Stimulated activated naive CD8-positive, alpha-beta T cell treated with anti-CD3 and anti-CD28 coated beads, Interleukin-15, Interleukin-2, amounts not matched to agents 100 ng/mL and 50 ng/mL, for 24 hours (primary cell): ENCODE data around the gene NTMT1.

Source experiments
- H3K27ac Mint-ChIP-seq: one replicate; pipeline ENCODE4 v1.8.0; 2021; ENCODE audit warnings: mild to moderate bottlenecking, mixed read lengths
- H3K27me3 Mint-ChIP-seq: one replicate; pipeline ENCODE4 v1.8.0; 2021; ENCODE audit warnings: mixed read lengths
- H3K36me3 Mint-ChIP-seq: one replicate; pipeline ENCODE4 v1.8.0; 2021; ENCODE audit warnings: low read depth, mixed read lengths
- H3K4me1 Mint-ChIP-seq: one replicate; pipeline ENCODE4 v1.8.0; 2021; ENCODE audit warnings: low read depth, mixed read lengths
- H3K4me3 Mint-ChIP-seq: one replicate; pipeline ENCODE4 v1.8.0; 2021; ENCODE audit warnings: mild to moderate bottlenecking, mixed read lengths
- H3K9me3 Mint-ChIP-seq: one replicate; pipeline ENCODE4 v1.8.0; 2021; ENCODE audit warnings: mixed read lengths

NTMT1 gene, protein sequence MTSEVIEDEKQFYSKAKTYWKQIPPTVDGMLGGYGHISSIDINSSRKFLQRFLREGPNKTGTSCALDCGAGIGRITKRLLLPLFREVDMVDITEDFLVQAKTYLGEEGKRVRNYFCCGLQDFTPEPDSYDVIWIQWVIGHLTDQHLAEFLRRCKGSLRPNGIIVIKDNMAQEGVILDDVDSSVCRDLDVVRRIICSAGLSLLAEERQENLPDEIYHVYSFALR

DNA sequence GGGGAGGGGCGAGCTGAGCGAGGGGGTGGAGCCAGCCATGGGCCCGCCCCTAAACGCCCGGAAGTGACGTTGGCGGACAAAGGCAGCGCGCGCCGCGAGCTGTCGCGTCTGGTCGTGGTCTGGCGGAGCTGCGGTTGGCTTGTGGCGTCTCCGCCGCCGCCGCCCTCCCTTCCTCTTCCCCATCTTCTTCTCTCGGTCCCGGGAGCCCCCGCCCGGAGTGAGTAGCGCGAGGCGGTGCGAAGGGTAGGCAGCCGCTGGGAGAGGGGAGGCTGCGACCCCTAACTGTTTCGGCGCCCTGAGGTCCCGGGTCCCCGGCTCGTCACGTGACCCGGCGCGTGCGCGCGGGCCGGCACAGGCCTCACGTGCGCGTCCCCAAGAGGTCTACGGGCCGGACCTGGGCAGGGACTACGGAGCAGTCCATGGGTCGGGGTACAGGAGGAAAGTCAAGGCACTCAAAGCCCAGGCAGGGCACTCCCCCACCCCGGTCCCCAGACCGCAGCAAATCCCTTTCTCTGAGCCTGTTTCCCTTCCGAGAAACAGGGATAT is at the start of gene NTMT1:
Gene NTMT1 (plus strand): TSS at position 85 of the 546 bp plus-strand sequence. CDS start 6,541 bp downstream, outside the sequence.
- peak within 1 kb of the TSS; percentile 88 for H3K4me3 Mint-ChIP-seq
- peaks cover 25% of the 10 kb centered on the region for H3K36me3 Mint-ChIP-seq
- H3K27me3 Mint-ChIP-seq: peaks cover 8% of the 10 kb centered on the region
- H3K27ac Mint-ChIP-seq: peak within 1 kb of the TSS; percentile 85
- no peaks in the 10 kb centered on the region for H3K9me3 Mint-ChIP-seq
- peaks cover 62% of the 10 kb centered on the region for H3K4me1 Mint-ChIP-seq

DNA sequence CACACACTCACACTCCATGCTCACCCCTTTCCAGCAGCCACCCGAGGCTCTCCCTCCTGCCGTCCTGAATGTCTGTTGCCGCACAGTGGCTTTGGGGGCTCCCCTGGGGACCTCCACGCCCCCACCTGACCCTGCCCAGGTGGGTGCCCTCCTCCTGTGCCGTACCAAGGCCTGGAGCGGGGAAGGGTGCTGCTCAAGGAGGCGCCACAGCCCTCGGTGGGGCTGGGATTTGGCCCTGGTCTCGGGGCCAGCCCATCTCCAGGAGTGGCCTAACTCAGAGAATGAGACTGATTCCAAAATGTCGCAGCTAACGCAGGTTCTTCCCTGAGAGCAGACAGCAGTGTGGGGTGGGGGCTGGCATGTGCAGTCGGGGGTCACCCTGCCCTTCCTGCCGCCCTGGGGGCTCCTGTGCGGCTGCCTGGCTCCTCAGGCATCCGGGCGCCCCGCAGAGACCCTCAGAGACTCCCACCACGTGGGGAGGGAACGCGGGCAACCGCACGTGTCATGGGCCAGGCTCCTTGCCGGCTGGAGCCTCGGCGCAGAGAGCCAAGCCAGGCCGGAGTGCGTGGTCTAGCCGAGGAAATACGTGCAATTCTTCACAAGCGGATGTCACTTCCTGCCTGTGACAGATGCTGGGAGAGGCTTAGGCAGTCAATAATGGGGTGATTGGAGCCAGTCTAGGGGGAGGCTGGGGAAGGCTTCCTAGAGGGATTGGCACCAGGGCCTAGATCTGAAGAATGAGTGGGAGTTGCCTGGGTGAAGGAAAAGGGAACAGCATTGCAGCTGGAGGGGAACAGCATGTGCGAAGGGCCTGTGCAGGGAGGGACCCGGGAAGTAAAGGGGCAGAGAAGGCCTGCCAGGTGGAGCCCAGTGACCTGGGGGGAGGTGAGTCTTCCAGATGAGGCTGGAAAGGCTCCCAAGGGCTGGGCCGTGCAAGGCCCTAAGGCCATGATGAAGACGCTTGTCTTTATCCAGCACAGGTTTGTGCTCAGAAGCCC is 49.1 kb upstream of the NTMT1 start:
- Mint-ChIP-seq H3K4me1 (peaks cover 21% of the 10 kb centered on the region), H3K36me3 (no peaks in the 10 kb centered on the region), H3K9me3 (peaks cover 7% of the 10 kb centered on the region), H3K27ac (no peak overlapping the region), H3K27me3 (peaks cover 3% of the 10 kb centered on the region), H3K4me3 (no peak overlapping the region)

DNA sequence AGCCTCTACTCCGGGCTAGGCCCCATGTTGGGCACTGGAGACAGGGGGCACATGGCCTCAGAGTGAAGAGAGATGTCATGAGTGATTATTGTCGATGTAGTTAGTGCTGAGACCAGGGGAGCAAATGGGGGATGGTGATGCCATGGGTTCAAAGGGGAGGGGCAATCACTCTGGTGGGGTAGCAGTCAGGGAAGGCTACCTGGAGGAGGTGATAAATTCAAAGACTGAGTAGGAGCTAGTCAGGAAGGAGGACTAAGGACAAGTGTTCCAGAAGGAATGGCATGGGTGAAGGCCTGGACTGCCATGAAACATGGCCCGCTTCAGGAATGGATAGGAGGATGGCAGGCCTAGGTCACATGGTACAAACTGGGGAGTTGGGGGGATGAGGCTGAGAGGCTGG is 46.7 kb upstream of the NTMT1 start:
- H3K9me3 Mint-ChIP-seq: no peaks in the 10 kb centered on the region
- H3K27me3 Mint-ChIP-seq: peaks cover 3% of the 10 kb centered on the region
- H3K4me1 Mint-ChIP-seq: peaks cover 42% of the 10 kb centered on the region
- no peak overlapping the region for H3K4me3 Mint-ChIP-seq
- no peak overlapping the region for H3K27ac Mint-ChIP-seq
- no peaks in the 10 kb centered on the region for H3K36me3 Mint-ChIP-seq

DNA sequence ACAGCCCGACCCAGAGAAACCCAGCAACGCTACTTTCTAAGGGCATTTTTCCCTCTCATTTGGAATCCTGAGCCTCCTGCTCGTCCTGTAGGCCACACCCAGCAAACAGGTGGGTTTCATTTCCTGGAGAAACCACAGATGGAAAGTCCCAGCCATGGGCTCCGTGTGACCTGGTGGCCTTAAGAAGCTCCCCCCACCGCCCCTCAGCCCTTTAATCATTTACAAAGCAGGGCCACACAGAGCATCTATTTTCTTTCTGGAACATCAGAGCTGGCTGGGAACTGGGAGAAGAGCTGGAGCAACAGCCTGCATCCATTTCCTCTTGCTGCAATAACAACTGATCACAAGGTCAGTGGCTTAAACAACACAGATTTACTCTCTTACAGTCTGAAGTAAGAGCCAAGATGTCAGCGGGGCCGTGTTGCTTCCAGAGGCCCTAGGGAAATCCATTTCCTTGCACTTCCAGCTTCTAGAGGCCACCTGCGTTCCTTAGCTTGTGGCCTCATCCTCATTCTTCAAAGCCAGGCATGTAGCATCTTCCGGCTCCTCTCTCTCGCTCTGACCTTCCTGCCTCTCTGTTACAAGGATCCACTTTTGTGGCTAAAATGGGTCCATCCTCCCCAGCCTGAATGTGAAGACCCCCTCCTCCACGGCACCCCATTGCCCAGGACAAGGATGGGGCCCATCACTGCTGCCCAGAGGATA is 45.6 kb upstream of the NTMT1 start:
- Mint-ChIP-seq H3K36me3 (no peaks in the 10 kb centered on the region), H3K4me1 (peaks cover 45% of the 10 kb centered on the region), H3K27me3 (peaks cover 3% of the 10 kb centered on the region), H3K9me3 (no peaks in the 10 kb centered on the region), H3K27ac (no peak overlapping the region), H3K4me3 (no peak overlapping the region)

DNA sequence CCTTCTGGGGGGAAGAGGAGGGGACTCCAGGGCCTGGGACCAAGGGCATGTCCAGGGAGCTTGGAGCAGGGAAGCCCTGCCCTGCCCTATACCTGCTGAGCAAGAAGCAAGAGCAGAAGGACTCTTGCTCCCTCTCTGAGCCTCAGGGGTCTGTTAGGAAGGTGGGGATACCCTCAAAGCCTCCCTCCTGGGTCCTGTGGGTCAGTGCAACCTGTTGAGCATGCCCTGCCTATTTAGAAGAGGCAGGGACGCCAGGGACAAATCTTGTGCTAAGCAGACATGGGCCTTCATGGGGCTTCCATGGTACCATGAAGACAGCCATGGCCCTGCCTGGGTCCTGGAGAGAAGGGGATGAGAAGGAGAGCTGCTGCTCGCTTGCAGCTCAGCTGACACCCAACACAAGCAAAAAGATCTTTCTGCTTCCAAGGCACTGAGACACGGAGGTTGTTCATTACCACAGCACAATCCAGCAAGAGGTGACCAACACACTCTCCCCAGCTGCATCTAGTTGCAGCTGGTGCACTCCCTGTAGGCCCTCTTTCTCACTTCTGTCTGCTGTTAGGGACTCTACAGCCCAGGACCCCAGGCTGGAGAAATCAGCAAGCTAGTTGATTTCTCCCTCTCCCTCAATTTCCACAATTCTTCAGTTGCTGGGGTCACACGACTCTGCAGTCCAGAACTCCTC is 44.3 kb upstream of the NTMT1 start:
- H3K4me3 Mint-ChIP-seq: no peak overlapping the region
- H3K36me3 Mint-ChIP-seq: no peaks in the 10 kb centered on the region
- no peaks in the 10 kb centered on the region for H3K9me3 Mint-ChIP-seq
- H3K27ac Mint-ChIP-seq: no peak overlapping the region
- H3K27me3 Mint-ChIP-seq: peaks cover 3% of the 10 kb centered on the region
- H3K4me1 Mint-ChIP-seq: peaks cover 45% of the 10 kb centered on the region

DNA sequence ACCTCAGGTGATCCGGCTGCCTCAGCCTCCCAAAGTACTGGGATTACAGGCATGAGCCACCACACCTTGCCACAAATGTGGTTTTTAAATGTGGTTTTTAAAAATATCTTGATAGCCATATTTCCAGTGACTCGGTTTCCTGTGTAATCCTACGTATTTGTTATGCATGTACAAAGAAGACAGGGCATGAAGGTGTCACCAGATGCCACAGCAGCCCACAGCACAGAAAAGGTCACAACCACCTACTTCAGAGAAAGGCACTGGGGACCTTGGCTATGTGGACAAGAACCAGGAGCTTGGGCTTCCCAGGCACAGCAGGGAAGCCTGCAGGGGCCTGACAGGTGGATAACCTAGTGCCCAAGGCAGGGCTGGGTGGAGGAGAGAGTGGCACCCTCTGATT is 43.1 kb upstream of the NTMT1 start:
- H3K4me3 Mint-ChIP-seq: peak overlapping the region; percentile 42
- peak overlapping the region; percentile 78 for H3K27ac Mint-ChIP-seq
- peaks cover 45% of the 10 kb centered on the region for H3K4me1 Mint-ChIP-seq

DNA sequence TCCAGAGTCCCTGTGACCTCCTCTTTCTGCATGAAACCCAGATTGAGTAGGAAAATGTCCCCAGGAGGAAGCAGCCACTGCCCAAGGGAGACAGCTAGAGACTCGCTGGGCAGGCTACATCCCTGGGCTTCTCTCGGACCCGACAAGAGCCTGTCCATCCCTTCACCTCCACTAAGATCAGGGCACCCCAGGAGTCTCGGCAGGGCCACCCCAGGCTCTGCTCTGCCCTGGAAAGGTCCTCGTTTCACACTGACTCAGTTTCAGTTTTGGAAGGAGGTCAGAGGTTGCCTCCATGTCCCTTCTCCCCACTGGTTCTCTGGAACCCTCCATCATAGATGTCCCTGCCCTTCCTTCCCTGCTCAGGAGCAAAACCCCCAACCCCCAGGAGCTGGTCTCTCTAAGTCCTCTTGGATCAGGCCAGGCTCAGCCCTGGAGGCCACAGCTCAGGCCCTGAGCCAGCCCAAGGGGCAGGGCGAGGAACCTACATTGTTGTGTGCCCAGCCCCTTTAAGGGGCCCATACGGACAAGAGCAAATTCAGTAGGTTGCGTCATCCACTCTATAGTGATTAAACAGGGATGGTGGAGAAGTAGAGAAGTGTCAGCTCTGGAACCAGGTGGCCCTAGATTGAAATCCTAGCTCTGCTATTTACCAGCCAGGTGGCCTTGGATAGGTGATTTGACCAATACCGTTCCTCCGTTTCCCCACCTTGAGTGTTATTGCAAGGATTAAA is 42.5 kb upstream of the NTMT1 start:
- peaks cover 45% of the 10 kb centered on the region for H3K4me1 Mint-ChIP-seq

More for the DNA sequence above, 43.1 kb upstream of the NTMT1 start:
- no peaks in the 10 kb centered on the region for H3K36me3 Mint-ChIP-seq
- no peaks in the 10 kb centered on the region for H3K27me3 Mint-ChIP-seq
- H3K9me3 Mint-ChIP-seq: no peaks in the 10 kb centered on the region

DNA sequence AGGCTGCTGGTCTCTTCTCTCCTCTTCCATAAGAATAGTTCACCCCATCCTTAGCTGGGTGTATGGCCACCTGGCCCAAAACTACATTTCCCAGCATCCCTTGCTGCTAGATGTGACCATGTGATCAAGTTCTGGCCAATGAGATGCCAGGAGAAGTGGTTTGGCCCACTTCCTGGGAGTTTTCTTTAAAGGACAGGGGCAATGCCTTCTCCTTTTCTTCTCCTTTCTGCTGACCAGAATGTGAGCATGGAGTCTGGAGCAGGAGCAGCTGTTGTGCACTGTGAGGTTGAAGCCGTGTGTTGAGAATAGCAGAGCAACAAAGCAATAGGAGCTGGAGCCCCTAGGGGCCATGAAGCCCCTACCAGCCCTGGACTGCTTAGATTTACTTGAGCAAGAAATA is 41.8 kb upstream of the NTMT1 start:
- Mint-ChIP-seq H3K27ac (no peak overlapping the region), H3K4me1 (peaks cover 45% of the 10 kb centered on the region), H3K4me3 (no peak overlapping the region)

More for the DNA sequence above, 42.5 kb upstream of the NTMT1 start:
- peak overlapping the region; percentile 78 for H3K27ac Mint-ChIP-seq
- H3K9me3 Mint-ChIP-seq: no peaks in the 10 kb centered on the region
- no peaks in the 10 kb centered on the region for H3K36me3 Mint-ChIP-seq
- peak overlapping the region; percentile 42 for H3K4me3 Mint-ChIP-seq
- no peaks in the 10 kb centered on the region for H3K27me3 Mint-ChIP-seq

DNA sequence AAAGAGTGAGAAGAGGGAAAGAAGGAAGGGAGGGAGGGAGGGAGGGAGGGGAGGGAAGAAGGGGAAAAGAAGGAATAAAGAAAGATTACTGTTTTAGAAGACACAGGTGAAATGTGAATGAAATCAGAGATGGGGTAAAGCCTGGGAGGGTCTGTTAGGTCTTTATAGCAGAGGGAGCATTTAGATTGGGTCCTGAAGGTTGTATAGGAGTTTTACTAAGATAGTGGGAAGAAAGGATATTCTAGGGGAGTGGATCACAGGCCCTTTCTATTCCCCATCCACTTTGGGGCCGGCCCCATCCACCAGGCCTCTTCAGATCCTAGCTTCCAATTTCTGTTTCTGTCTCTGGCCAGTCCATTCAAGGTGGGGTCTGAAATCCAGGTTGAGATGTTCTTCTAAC is 40.6 kb upstream of the NTMT1 start:
- H3K4me1 Mint-ChIP-seq: peaks cover 35% of the 10 kb centered on the region
- H3K36me3 Mint-ChIP-seq: no peaks in the 10 kb centered on the region
- H3K9me3 Mint-ChIP-seq: no peaks in the 10 kb centered on the region
- H3K4me3 Mint-ChIP-seq: no peak overlapping the region
- H3K27ac Mint-ChIP-seq: no peak overlapping the region
- H3K27me3 Mint-ChIP-seq: no peaks in the 10 kb centered on the region

More for the DNA sequence above, 41.8 kb upstream of the NTMT1 start:
- no peaks in the 10 kb centered on the region for H3K9me3 Mint-ChIP-seq
- no peaks in the 10 kb centered on the region for H3K36me3 Mint-ChIP-seq
- H3K27me3 Mint-ChIP-seq: no peaks in the 10 kb centered on the region

DNA sequence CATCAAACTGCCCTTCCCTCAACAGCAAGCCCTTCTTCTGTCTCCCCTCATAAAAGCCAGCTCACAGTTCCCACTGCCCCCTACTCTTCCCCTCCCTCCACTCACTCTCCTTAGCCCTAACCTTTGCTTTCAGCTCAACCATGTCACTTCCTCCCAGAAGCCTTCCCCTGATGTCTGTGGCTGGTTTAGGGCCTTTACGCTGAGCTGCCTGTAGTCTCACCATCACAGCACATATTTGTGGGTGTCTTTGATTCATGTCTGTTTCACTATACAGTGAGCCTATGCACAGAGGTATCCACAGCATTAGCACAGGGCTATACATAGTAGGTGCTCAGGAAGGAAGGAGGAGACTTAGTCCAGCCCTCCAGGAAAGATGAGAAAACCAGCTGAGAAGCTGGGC is 39.7 kb upstream of the NTMT1 start:
- Mint-ChIP-seq H3K27ac (no peak overlapping the region), H3K36me3 (no peaks in the 10 kb centered on the region), H3K9me3 (no peaks in the 10 kb centered on the region), H3K4me1 (peaks cover 26% of the 10 kb centered on the region), H3K4me3 (no peak overlapping the region), H3K27me3 (no peaks in the 10 kb centered on the region)

DNA sequence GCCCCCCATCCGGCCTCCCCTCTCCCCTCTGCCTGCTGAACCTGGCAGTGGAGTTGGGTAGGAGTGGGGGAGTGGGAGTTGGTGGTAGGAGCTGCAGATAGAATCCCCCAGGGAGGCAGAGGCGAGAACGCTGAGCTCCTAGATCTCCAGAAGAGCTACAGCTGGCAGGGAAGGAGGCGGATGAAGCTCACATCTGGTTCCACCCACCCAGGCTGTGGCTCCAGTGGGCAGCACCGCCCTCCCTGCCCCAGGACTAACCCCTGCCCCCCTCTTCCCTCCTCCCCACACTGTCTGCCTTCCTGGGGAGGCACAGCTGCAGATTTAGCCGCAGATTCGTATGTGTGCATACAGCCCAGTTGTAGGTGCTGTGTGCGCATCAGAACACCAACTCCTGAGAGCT is 39.3 kb upstream of the NTMT1 start:
- H3K9me3 Mint-ChIP-seq: no peaks in the 10 kb centered on the region
- no peak overlapping the region for H3K4me3 Mint-ChIP-seq
- no peaks in the 10 kb centered on the region for H3K27me3 Mint-ChIP-seq
- H3K36me3 Mint-ChIP-seq: no peaks in the 10 kb centered on the region
- no peak overlapping the region for H3K27ac Mint-ChIP-seq
- peaks cover 26% of the 10 kb centered on the region for H3K4me1 Mint-ChIP-seq

DNA sequence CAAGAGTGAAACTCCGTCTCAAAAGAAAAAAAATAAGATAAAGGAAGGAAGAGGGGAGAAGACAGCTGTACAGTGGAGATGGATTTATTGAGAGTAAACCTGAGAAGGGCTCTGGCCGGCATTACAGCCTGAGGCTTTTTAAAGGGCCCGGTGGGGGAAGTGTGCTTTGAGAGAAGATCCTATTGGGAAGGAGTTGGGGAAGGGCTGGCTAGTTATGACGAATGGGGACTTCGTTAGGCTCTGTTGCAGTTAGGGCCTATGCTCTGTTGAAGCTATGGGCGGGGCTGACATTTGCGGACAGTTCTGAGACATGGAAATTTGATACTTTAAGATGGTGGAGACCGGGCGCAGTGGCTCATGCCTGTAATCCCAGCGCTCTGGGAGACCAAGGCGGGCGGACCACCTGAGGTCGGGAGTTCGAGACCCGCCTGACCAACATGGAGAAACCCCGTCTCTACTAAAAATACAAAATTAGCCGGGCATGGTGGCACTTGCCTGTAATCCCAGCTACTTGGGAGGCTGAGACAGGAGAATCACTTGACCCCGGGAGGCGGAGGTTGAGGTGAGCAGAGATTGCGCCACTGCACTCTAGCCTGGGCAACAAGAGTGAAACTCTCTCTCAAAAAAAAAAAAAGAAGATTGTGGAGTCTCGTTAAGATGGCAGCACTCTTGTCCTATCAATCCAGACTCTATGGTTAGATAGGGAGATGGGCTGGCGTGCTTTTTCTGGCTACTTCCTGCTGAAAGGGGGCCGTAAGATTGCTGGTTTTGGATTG is 38.3 kb upstream of the NTMT1 start:
- H3K27ac Mint-ChIP-seq: no peak overlapping the region
- H3K4me1 Mint-ChIP-seq: peaks cover 20% of the 10 kb centered on the region
- no peaks in the 10 kb centered on the region for H3K36me3 Mint-ChIP-seq
- no peaks in the 10 kb centered on the region for H3K27me3 Mint-ChIP-seq
- no peaks in the 10 kb centered on the region for H3K9me3 Mint-ChIP-seq
- no peak overlapping the region for H3K4me3 Mint-ChIP-seq

DNA sequence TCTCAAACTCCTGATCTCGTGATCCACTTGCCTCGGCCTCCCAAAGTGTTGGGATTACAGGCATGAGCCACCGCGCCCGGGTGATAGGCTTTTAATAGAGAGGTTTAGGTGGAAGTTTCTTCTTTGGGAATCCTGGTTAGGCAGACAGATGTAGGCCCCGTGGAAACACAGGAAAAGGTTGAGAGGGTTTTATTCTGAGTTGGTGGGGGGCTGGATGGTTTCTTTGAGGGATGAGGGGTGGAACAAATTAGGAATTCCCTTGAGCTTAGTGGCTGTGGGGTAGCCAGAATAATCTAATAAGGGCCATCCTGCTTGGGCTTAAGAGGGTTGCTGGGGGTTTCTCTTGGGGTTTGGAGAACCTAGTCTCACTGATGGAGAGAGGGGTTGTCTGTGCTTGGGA is 35.5 kb upstream of the NTMT1 start:
- H3K27me3 Mint-ChIP-seq: peaks cover 3% of the 10 kb centered on the region
- H3K9me3 Mint-ChIP-seq: no peaks in the 10 kb centered on the region
- no peak overlapping the region for H3K27ac Mint-ChIP-seq
- H3K4me1 Mint-ChIP-seq: peaks cover 3% of the 10 kb centered on the region
- no peak overlapping the region for H3K4me3 Mint-ChIP-seq
- H3K36me3 Mint-ChIP-seq: no peaks in the 10 kb centered on the region
